ENCODE results near the gene VWA2. TPM values are rescaled to one million over a fixed set of nuclear protein-coding genes. Genes with fewer than 3 reads are reported as not detected.

VWA2 gene
- total RNA-seq, 4 donors from 2014 or later: 2.9 to 5.7 (median 4.9) TPM

- H3K36me3 ChIP-seq: peaks cover 0 to 14% (median 5%) of the 10 kb centered on the region in 3 donors
- no peaks in the 10 kb centered on the region for H3K27me3 ChIP-seq
- TF ChIP-seq CTCF (IDR thresholded peaks at IDR 0.05) (no peak), POLR2A (IDR thresholded peaks at IDR 0.05) (no peak)
- WGBS, 2 donors: 70 to 87% methylated on average over 4 to 6 of the region's 7 CpGs
- H3K9me3 ChIP-seq: peaks cover 0 to 12% (median 7%) of the 10 kb centered on the region in 3 donors
- intact Hi-C loops (cut with DNase I): no loop called here
- H3K27ac ChIP-seq: no peak overlapping the region
- no peak overlapping the region for H3K4me3 ChIP-seq
- peaks cover 0 to 4% (median 0%) of the 10 kb centered on the region in 3 donors for H3K4me1 ChIP-seq
- DNase-seq: no peak
Measured at GRCh38 chr10:114291076-114291475, 52.0 kb downstream of the VWA2 start.

- Histone ChIP-seq H3K4me3 (no peak overlapping the region), H3K9me3 (peaks cover 0 to 17% (median 12%) of the 10 kb centered on the region in 3 donors), H3K27me3 (no peaks in the 10 kb centered on the region), H3K27ac (no peak overlapping the region), H3K4me1 (peaks cover 0 to 4% (median 0%) of the 10 kb centered on the region in 3 donors), H3K36me3 (peaks cover 3 to 18% (median 7%) of the 10 kb centered on the region in 3 donors)
- intact Hi-C loops (cut with DNase I): no loop called here
- TF ChIP-seq CTCF (IDR thresholded peaks at IDR 0.05) (no peak), POLR2A (IDR thresholded peaks at IDR 0.05) (no peak)
- DNase-seq: no peak
- WGBS, 2 donors: 52 to 78% methylated on average over 3 to 4 of the region's 8 CpGs
Measured at GRCh38 chr10:114291516-114291915, 52.5 kb downstream of the VWA2 start.

GRCh38 chr10:114293075-114293474 lies 54.0 kb downstream of the VWA2 start:
- H3K4me3 ChIP-seq: no peak overlapping the region
- TF ChIP-seq POLR2A (IDR thresholded peaks at IDR 0.05) (no peak), CTCF (IDR thresholded peaks at IDR 0.05) (no peak)
- H3K27ac ChIP-seq: no peak overlapping the region
- no peak for DNase-seq
- peaks cover 13 to 34% (median 16%) of the 10 kb centered on the region in 3 donors for H3K36me3 ChIP-seq
- 82 to 86% methylated on average over 5 of the region's 5 CpGs for WGBS, 2 donors
- H3K27me3 ChIP-seq: no peaks in the 10 kb centered on the region
- intact Hi-C loops (cut with DNase I): no loop called here
- peaks cover 0 to 4% (median 0%) of the 10 kb centered on the region in 3 donors for H3K4me1 ChIP-seq
- peaks cover 0 to 26% (median 16%) of the 10 kb centered on the region in 3 donors for H3K9me3 ChIP-seq

- intact Hi-C loops (cut with DNase I): no loop called here
- DNase-seq: no peak
- H3K27me3 ChIP-seq: no peaks in the 10 kb centered on the region
- no peak overlapping the region for H3K4me3 ChIP-seq
- peaks cover 0 to 26% (median 16%) of the 10 kb centered on the region in 3 donors for H3K9me3 ChIP-seq
- peaks cover 13 to 49% (median 16%) of the 10 kb centered on the region in 3 donors for H3K36me3 ChIP-seq
- TF ChIP-seq POLR2A (IDR thresholded peaks at IDR 0.05) (no peak), CTCF (IDR thresholded peaks at IDR 0.05) (no peak)
- no peak overlapping the region for H3K27ac ChIP-seq
- H3K4me1 ChIP-seq: no peaks in the 10 kb centered on the region
Measured at GRCh38 chr10:114294549-114294948, 55.5 kb downstream of the VWA2 start.

- no peaks in the 10 kb centered on the region for H3K27me3 ChIP-seq
- H3K36me3 ChIP-seq: peaks cover 13 to 56% (median 16%) of the 10 kb centered on the region in 3 donors
- H3K4me1 ChIP-seq: no peaks in the 10 kb centered on the region
- peaks cover 0 to 26% (median 16%) of the 10 kb centered on the region in 3 donors for H3K9me3 ChIP-seq
- TF ChIP-seq POLR2A (IDR thresholded peaks at IDR 0.05): no peak
- no peak for TF ChIP-seq CTCF (IDR thresholded peaks at IDR 0.05)
- no peak for DNase-seq
- no peak overlapping the region for H3K27ac ChIP-seq
- intact Hi-C loops (cut with DNase I): no loop called here
- 0% methylated on average over 1 of the region's 1 CpG for WGBS, 2 donors
- no peak overlapping the region for H3K4me3 ChIP-seq
Measured at GRCh38 chr10:114295393-114295792, 56.3 kb downstream of the VWA2 start.

Data from esophagus squamous epithelium (tissue), 5 donors.